Lung (tissue), 12 donors: ENCODE measurements around the gene GABBR2. TPM values are rescaled to one million over a fixed set of nuclear protein-coding genes. Genes with fewer than 3 reads are reported as not detected.
A peak's percentile ranks its signal among the peaks of the same experiment; 100 is the strongest.

Experiments used
- ATAC-seq: fragments of 200-7000 bp; cut with Tn5 transposase; one replicate; pipeline ENCODE4 v1.9.1; 2020; ENCODE audit warnings: moderate number of reproducible peaks; ENCODE audit not compliant: insufficient read depth, low FRiP score
- DNase-seq, 3 donors: peaks; one replicate each; pipeline ENCODE4 v3.0.0-alpha.2; 2013 to 2017
- H3K27ac ChIP-seq, 2 donors: one replicate each; pipeline ENCODE4 v1.5.1; 2013; ENCODE audit warnings: mild to moderate bottlenecking in 2 of 2, moderate library complexity in 2 of 2, control low read depth in 1 of 2, inconsistent platforms in 1 of 2, low read depth in 1 of 2, low read length in 1 of 2
- H3K27me3 ChIP-seq, 3 donors: one replicate each; pipeline ENCODE4 v1.5.1; 2013; ENCODE audit warnings: low read length in 2 of 3; ENCODE audit not compliant: control insufficient read depth in 3 of 3, insufficient read depth in 3 of 3
- H3K36me3 ChIP-seq, 4 donors: one replicate each; pipeline ENCODE4 v1.5.1; 2013; ENCODE audit warnings: low read length in 4 of 4, mild to moderate bottlenecking in 1 of 4, moderate library complexity in 1 of 4; ENCODE audit not compliant: control insufficient read depth in 4 of 4, insufficient read depth in 4 of 4
- H3K4me1 ChIP-seq, 5 donors: one replicate each; pipeline ENCODE4 v1.5.1; 2013; ENCODE audit warnings: low read length in 5 of 5, mild to moderate bottlenecking in 2 of 5, moderate library complexity in 1 of 5; ENCODE audit not compliant: control insufficient read depth in 5 of 5, insufficient read depth in 5 of 5
- H3K4me3 ChIP-seq: one replicate; pipeline ENCODE4 v1.5.1; 2013; ENCODE audit warnings: mild to moderate bottlenecking, control low read depth, moderate library complexity
- H3K9ac ChIP-seq, 2 donors: one replicate each; pipeline ENCODE4 v1.5.1; 2013; ENCODE audit warnings: low read length in 2 of 2, control low read depth in 1 of 2; ENCODE audit not compliant: insufficient read depth in 1 of 2
- H3K9me3 ChIP-seq, 4 donors: one replicate each; pipeline ENCODE4 v1.5.1; 2013; ENCODE audit warnings: low read length in 3 of 4, mild to moderate bottlenecking in 1 of 4, moderate library complexity in 1 of 4; ENCODE audit not compliant: control insufficient read depth in 4 of 4, insufficient read depth in 3 of 4
- CTCF ChIP-seq: IDR thresholded peaks from 2 replicates; pipeline ENCODE4 v1.5.1; 2012; ENCODE audit warnings: mild to moderate bottlenecking; ENCODE audit errors: control extremely low read depth, extremely low read depth
- WGBS, 2 donors: extraction: QIAGEN DNeasy Blood & Tissue Kit; methylation state at CpG; one replicate each; pipeline ENCODE4 v1.1.7; 2013; 5-methylcytosine and 5-hydroxymethylcytosine counted together
- polyA plus RNA-seq, 2 donors: library from polyadenylated mRNA; stranded (reverse); fragments of 200-250 nt; gene quantifications; one replicate each; pipeline ENCODE4 v1.2.1, GENCODE V29; 2013
- total RNA-seq, 2 donors: library from RNA; depleted of rRNA in 1 of 2; stranded (reverse); fragments of >200 nt in 1 of 2; gene quantifications; one replicate each; pipeline ENCODE4 v1.2.1, GENCODE V29; 2014 to 2021
- donor health status: control.
- donor health status: control.
- donor health status: Bipolar disorder and iron deficiency.
- donor health status: healthy.
- donor health status: DM: yes; HTN: yes; CAD: no.

The GABBR2 gene
- total and polyA plus RNA-seq, 4 donors = 0.40 to 1.8 (median 0.64) TPM

DNA sequence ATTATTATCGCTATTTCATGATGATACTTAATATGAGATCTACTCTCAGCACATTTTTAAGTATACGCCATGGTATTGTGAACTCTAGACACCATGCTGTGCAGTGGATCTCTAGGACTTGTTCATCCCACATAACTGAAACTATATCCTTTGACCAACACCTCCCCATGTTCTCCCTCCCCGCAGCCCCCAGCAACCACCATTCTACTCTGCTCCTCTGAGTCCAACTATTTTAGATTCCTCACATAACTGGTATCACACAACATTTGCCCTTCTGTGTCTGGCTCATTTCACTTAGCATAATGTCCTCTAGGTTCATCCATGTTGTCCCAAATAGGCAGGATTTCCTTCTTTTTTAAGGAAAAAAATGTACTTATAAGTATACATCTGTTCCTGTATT, 446.7 kb downstream of the GABBR2 start:
- no peak for DNase-seq
- H3K27me3 ChIP-seq = no peaks in the 10 kb centered on the region
- no peaks in the 10 kb centered on the region for H3K9me3 ChIP-seq
- H3K4me1 ChIP-seq = no peaks in the 10 kb centered on the region
- no peak for ATAC-seq
- no peak overlapping the region for H3K9ac ChIP-seq
- H3K27ac ChIP-seq = no peak overlapping the region
- H3K4me3 ChIP-seq = no peak overlapping the region
- TF ChIP-seq CTCF = no peak
- 92 to 95% methylated on average over 3 of the region's 3 CpGs for WGBS, 2 donors
- no peaks in the 10 kb centered on the region for H3K36me3 ChIP-seq

DNA sequence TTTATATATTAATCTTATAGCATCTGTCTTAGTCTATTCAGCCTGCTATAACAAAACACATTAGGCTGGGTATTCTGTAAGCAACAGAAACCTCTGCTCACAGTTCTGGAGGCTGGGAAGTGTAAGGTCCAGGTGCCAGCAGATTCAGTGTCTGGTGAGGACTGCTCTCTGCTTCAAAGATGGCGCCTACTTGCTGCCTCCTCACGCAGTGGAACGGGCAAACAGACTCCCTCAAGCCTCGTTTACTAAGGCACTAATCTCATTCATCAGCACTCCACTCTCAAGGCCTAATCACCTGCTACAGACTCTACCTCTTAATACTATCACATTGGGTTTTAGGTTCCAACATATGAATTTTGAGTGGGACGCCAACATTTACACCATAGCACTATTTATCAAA, 448.1 kb downstream of the GABBR2 start:
- peaks cover 0 to 6% (median 3%) of the 10 kb centered on the region in 5 donors for H3K4me1 ChIP-seq
- H3K9ac ChIP-seq = no peak overlapping the region
- no peaks in the 10 kb centered on the region for H3K27me3 ChIP-seq
- ATAC-seq (no peak), DNase-seq (no peak)
- TF ChIP-seq CTCF = no peak
- WGBS, 2 donors = 84 to 86% methylated on average over 5 of the region's 5 CpGs
- no peaks in the 10 kb centered on the region for H3K36me3 ChIP-seq
- no peaks in the 10 kb centered on the region for H3K9me3 ChIP-seq
- H3K4me3 ChIP-seq = no peak overlapping the region
- H3K27ac ChIP-seq = no peak overlapping the region

DNA sequence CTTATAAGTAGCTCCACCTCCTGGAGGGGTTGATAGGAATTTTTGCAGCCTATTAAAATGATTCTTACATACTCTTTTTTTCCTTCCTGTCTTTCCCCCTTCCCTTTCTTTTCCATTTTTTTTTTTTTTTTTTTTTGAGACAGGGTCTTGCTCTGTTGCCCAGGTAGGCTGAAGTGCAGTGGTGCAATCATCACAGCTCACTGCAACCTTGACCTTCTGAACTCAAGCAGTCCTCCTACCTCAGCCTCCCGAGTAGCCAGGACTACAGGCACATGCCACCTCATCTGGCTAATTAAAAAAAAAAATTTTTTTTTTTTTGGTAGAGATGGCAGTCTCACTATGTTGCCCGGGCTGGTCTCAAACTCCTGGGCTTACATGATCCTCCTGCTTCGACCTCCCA, 448.9 kb downstream of the GABBR2 start:
- no peak for DNase-seq
- no peak overlapping the region for H3K4me3 ChIP-seq
- peaks cover 0 to 10% (median 5%) of the 10 kb centered on the region in 5 donors for H3K4me1 ChIP-seq
- ATAC-seq = no peak
- no peak for TF ChIP-seq CTCF
- H3K27me3 ChIP-seq = no peaks in the 10 kb centered on the region
- 85 to 90% methylated on average over 3 of the region's 3 CpGs for WGBS, 2 donors
- H3K9ac ChIP-seq = no peak overlapping the region
- H3K9me3 ChIP-seq = no peaks in the 10 kb centered on the region
- H3K36me3 ChIP-seq = no peaks in the 10 kb centered on the region
- H3K27ac ChIP-seq = no peak overlapping the region

- Histone ChIP-seq H3K36me3 (peaks cover 0 to 3% (median 0%) of the 10 kb centered on the region in 4 donors), H3K27ac (peak overlapping the region; percentile 91 to 100), H3K27me3 (no peaks in the 10 kb centered on the region), H3K4me3 (peak overlapping the region; percentile 78), H3K4me1 (peaks cover 3 to 19% (median 8%) of the 10 kb centered on the region in 5 donors), H3K9ac (peak overlapping the region in 1 of 2 donors; percentile 94), H3K9me3 (no peaks in the 10 kb centered on the region)
- peak in 2 of 3 donors; percentile 32 to 41 for DNase-seq
- TF ChIP-seq CTCF = no peak
- 8 to 10% methylated on average over 12 of the region's 12 CpGs for WGBS, 2 donors
- ATAC-seq = no peak
Measured at GRCh38 chr9:98256756-98257155, 452.0 kb downstream of the GABBR2 start.
